ENCODE results near the gene CD28.
A peak's percentile ranks its signal among the peaks of the same experiment; 100 is the strongest.

CD28 gene

GRCh38 chr2:203719456-203720410 is 13.3 kb downstream of the CD28 start:
- no peak for FAIRE-seq

GRCh38 chr2:203720915-203721672 is 14.7 kb downstream of the CD28 start:
- no peak for FAIRE-seq

- no peak for FAIRE-seq
These were observed 15.4 kb downstream of the CD28 start for GRCh38 chr2:203721781-203722300.

GRCh38 chr2:203722411-203722810 is 16.0 kb downstream of the CD28 start:
- no peak for FAIRE-seq

GRCh38 chr2:203728321-203728720 is 21.9 kb downstream of the CD28 start:
- no peak for FAIRE-seq

GRCh38 chr2:203730076-203730729 is 23.8 kb downstream of the CD28 start:
- FAIRE-seq, result no peak

- FAIRE-seq, result no peak
These were observed 24.4 kb downstream of the CD28 start for GRCh38 chr2:203730883-203731282.

GRCh38 chr2:203732092-203732952 is 25.9 kb downstream of the CD28 start:
- FAIRE-seq, result no peak

- no peak for FAIRE-seq
These were observed 26.6 kb downstream of the CD28 start for GRCh38 chr2:203732953-203733510.

- FAIRE-seq, result no peak
These were observed 27.2 kb downstream of the CD28 start for GRCh38 chr2:203733684-203734083.

- FAIRE-seq, result no peak
These were observed 28.0 kb downstream of the CD28 start for GRCh38 chr2:203734276-203734983.

GRCh38 chr2:203737360-203737759 is 30.9 kb downstream of the CD28 start:
- no peak for FAIRE-seq

- no peak for FAIRE-seq
These were observed 32.9 kb downstream of the CD28 start for GRCh38 chr2:203739351-203739750.

GRCh38 chr2:203740871-203741281 is 34.4 kb downstream of the CD28 start:
- FAIRE-seq, result no peak

GRCh38 chr2:203741566-203741965 is 35.1 kb downstream of the CD28 start:
- FAIRE-seq, result no peak

GRCh38 chr2:203743441-203743981 is 37.1 kb downstream of the CD28 start:
- no peak for FAIRE-seq

- FAIRE-seq, result no peak
These were observed 37.7 kb downstream of the CD28 start for GRCh38 chr2:203744091-203744490.

GRCh38 chr2:203745267-203745666 is 38.8 kb downstream of the CD28 start:
- FAIRE-seq, result peak; percentile 90

- FAIRE-seq, result no peak
These were observed 42.1 kb downstream of the CD28 start for GRCh38 chr2:203748331-203749126.

Measured in endometrium (tissue), 2 donors.